Stimulated activated CD4-positive, alpha-beta T cell treated with anti-CD3 and anti-CD28 coated beads, Interleukin-15, amount 100 ng/mL, for 1 hour (primary cell): Measurements from ENCODE around the gene TMEM217.
"Not testable (repeated sequence)": the region's sequence is repeated elsewhere in the genome, so short reads cannot be mapped to it uniquely, and the experiment has no call there.

Source experiments
- DNase-seq, 2 donors: peaks; one replicate each; pipeline ENCODE4 v3.0.0-alpha.2; 2020; ENCODE audit warnings: low read depth in 1 of 2, low spot score in 1 of 2

TMEM217 gene

DNA sequence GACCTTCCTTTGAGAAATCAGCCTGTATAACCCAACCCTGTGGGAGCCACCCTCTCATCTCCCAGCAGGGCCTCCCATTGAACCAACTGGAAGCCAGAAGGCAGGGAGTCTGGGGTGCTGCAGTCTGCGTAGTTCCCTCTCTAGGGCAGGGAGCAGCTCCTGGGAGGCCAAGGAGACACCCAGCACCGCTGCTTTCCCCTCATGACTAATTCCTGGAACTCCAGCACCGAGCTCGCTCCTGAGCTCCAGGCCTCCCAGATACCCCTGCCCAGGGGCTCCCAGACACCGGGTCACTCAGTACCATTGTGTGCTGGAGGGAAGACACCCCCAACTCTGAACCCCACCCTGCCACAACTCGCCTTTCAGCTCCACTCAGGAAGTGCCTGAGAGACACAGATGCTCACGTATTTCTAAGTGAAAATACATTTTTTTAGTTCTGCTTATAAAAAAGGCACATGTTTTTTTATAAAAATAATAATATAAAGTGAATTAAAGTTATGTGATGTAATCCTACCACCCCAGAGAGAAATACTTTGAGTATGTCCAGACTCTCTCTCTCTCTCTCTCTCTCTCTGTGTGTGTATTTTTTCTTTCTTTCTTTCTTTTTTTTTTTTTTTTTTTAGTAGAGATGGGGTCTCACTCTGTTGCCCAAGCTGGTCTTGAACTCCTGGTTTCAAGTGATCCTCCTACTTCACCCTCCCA lies 70.5 kb downstream of the TMEM217 start:
- no peak for DNase-seq

DNA sequence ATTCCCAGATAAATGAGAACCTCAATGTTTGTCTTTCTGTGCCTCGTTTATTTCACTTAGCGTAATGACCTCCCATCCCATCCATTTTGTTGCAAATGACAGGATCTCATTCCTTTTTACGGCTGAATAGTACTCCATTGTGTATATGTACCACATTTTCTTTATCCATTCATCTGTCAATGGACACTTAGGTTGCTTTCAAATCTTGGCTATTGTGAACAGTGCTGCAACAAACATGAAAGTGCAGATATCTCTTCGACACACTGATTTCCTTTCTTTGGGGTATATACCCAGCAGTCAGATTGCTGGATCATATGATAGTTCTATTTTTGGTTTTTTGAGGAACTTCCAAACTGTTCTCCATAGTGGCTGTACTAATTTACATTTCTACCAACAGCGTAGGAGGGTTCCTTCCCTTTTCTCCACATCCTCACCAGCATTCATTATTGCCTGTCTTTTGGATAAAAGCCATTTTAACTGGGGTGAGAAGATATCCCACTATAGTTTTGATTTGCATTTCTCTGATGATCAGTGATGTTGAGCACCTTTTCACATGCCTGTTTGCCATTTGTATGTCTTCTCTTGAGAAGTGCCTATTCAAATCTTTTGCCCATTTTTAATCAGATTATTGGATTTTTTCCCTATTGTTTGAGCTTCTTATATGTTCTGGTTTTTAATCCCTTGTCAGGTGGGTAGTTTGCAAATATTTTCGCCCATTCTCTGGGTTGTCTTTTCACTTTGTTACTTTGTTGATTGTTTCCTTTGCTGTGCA lies 71.8 kb downstream of the TMEM217 start:
- not testable (repeated sequence) for DNase-seq

DNA sequence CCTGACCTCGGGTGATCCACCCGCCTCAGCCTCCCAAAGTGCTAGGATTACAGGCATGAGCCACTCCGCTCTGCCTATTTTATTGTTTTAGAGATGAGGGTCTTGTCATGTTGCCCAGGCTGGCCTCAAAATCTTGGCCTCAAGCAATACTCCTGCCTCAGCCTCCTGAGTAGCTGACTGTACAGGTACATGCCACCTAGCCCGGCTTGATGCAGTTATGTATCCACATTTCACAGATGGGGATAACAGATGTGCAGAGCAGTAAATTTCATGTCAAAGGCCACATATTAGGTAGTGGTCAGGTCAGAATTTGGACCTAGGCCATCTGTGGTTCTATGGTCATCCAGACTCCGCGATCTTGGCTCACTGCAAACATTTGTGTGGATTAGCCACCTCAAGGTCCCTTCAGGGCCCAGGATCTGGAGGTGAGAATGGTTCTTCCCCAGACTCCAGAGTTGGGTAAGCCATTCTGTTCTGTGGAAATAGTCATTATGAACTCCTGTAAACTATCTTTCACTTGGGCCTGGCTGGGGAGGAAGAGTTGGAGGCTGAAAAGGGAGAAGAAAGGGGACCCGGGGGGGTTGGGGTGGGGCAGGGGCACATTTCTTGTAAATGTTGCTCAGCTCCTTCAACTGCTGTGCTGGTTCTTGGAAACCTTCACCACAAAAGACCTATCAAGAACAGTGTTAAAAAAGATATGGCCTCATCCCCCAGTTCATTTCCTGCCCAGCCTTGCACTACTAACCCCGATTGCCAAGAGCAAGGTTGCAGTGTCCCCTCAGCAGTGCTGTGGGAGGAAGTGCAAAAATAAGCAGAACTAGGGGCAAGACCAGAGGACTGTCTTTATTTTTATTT lies 75.0 kb downstream of the TMEM217 start:
- DNase-seq: peak in 1 of 2 donors; percentile 36

DNA sequence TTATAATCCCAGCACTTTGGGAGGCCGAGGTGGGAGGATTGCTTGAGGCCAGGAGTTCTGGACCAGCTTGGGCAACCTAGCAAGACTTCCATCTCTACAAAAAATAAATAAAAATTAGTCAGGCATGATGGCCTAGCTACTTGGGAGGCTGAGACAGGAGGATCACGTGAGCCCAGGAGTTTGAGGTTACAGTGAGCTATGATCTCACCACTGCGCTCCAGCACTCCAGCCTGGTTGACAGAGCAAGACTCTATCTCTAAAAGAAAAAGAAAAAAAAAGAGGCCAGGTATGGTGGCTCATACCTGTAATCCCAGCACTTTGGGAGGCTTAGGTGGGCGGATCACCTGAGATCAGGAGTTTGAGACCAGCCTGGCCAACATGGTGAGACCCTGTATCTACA lies 77.3 kb downstream of the TMEM217 start:
- DNase-seq: not testable (repeated sequence)

DNA sequence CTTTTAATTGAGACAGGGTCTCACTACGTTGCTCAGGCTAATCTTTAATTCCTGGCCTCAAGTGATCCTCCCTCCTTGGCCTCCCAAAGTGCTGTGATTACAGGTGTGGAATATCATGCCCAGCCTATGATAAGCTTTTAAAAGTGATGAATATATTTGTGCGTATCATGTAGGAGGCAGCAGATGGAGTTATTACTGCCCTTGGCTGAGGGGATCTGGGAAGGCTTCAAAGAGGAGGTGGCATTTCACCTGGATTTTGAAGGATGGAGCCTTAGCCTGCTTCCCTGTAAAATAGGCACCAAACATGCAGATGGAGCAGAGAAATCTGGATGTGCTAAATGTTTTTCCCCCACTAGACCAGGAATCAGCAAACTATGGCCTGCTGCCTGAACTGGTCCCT lies 77.9 kb downstream of the TMEM217 start:
- DNase-seq: no peak

DNA sequence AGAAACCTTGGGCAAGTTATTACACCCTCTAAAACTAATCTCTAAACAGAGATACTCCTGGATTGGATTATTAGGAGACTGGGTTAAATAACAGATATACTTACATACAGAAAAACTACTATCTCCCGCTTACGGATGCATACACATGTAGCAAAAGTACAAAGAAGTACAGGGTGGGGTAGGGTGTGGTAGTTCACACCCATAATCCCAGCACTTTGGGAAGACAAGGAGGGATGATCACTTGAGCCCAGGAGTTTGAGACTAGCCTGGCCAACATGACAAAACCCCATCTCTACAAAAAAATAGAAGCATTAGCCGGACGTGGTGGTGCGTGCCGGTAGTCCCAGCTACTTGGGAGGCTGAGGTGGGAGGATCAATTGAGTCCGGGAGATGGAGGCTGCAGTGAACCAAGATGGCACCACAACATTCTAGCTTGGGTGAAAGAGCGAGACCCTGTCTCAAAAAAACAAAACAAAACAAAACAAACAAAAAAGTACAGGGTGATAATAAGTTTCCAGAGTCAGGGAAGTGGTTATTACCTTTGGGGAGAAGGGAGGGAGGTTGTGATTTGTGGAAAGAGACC lies 79.9 kb downstream of the TMEM217 start:
- DNase-seq: no peak

DNA sequence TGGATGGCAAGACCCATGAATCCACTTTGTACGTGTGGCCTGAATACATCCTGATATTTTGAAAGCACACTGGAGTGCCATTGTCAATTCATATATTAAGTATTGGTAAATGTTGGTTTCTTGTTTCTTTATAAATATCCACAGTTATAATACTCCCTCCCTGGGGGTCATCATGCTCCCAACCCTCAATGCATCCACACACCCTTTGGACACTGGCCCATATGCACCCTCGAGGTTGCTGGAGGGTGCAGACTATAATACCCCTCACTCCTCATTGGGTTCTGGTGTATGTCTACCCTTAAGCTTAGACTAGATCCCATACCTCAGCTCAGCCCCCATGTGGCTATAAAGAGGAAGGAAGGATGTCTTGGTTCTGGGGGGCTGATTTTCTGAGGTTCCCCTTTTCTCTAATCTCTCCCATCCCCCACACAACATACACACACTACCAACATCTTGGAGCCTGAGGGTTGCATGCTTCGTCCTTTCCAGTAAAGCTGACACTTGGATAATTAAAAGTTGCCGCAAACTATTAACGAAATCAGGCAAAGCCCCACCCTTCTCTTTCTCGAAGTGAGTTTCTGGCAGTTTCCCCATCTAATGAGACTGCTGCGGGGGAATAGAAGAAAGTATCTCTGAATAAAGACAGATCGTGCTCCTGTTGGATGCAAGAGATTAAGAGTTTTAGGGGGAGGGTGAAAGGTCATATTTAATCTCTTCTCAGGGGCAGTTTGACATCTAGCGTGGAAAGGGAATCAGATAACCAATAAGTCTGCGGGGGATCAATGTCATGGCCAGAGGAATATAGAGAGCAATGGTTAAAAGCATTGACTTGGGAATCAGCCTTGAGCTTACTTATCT lies 80.6 kb downstream of the TMEM217 start:
- no peak for DNase-seq

DNA sequence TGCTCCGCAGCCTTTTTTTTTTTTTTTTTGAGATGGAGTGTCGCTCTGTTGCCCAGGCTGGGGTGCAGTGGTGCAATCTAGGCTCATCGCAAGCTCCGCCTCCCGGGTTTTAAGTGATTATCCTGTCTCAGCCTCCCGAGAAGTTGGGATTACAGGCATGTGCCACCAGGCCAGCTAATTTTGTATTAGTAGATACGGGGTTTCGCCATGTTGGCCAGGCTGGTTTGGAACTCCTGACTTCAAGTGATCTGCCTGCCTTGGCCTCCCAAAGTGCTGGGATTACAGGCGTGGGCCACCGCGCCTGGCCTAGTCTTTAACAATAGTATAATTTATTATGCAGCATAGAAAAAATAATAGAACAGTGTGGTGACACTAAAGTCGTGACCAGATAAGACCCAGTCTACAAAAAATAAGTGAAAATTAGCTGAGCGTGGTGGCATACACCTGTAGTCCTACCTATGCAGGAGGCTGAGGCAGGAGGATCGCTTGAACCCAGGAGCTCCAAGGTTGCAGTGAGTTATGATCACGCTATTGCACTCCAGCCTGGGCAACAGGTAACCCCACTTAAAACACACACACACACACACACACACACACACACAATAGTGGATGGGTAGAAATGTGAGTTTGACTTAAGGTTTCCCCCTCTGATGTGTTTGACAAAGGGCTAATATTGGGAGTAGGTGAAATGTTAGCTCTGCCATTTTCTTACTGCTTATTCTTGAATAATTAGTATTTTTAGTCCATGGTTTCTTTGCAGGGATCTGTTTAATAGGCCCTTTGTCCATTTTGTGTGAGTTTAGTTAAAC lies 81.5 kb downstream of the TMEM217 start:
- DNase-seq: no peak

DNA sequence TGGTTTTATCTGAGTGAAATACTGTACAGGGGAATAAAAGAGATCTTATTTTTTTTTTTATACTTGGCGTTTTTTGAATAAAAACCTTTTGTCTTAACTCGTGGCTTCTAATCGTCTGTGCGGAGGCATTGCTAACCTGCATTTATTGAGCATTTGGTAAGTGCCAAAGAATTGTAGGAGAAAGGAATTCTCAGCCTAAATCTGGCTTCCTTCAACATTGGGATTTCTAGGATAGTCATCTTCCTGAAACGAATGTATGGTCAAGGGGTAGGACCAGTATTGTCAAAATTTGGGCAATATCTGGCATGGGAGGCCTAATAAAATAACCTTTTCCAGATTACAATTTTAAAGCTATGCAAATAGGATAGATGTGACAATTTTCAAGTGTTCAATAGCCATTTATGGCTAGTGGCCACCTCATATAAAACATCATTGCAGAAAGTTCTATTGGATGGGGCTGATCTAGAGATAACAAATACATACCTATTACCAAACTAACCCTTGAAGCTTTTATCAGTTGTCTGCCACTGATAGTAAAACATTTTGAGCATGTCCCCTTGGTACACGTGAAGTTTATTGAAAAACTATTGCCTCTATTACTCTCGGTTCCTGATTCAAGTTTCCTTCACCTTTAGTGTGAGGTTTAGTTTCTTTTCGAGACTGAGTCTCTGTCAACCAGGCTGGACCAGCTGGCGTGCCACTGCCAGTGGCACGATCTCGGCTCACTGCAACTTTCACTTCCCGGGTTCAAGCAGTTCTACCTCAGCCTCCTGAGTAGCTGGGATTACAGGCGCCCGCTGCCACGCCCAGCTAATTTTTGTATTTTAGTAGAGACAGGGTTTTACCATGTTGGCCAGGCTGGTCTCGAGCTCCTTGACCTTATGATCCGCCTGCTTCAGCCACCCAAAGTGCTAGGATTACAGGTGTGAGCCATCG lies 82.3 kb downstream of the TMEM217 start:
- DNase-seq: no peak

DNA sequence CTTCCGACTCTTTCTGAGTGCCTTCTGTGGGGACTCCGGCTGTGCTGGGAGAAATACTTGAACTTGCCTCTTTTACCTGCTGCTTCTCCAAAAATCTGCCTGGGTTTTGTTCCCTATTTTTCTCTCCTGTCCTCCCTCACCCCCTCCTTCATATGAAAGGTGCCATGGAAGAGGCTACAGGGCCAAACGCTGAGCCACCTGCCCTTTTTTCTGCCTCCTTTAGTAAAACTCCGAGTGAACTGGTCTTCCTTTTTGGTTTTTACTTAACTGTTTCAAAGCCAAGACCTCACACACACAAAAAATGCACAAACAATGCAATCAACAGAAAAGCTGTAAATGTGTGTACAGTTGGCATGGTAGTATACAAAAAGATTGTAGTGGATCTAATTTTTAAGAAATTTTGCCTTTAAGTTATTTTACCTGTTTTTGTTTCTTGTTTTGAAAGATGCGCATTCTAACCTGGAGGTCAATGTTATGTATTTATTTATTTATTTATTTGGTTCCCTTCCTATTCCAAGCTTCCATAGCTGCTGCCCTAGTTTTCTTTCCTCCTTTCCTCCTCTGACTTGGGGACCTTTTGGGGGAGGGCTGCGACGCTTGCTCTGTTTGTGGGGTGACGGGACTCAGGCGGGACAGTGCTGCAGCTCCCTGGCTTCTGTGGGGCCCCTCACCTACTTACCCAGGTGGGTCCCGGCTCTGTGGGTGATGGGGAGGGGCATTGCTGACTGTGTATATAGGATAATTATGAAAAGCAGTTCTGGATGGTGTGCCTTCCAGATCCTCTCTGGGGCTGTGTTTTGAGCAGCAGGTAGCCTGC lies 83.2 kb downstream of the TMEM217 start:
- no peak for DNase-seq

DNA sequence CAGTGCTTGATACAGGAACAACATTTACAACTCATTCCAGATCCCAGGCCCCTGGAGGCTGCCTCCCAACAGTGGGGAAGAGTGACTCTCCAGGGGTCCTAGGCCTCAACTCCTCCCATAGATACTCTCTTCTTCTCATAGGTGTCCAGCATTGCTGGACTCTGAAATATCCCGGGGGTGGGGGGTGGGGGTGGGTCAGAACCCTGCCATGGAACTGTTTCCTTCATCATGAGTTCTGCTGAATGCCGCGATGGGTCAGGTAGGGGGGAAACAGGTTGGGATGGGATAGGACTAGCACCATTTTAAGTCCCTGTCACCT lies 83.8 kb downstream of the TMEM217 start:
- no peak for DNase-seq

DNA sequence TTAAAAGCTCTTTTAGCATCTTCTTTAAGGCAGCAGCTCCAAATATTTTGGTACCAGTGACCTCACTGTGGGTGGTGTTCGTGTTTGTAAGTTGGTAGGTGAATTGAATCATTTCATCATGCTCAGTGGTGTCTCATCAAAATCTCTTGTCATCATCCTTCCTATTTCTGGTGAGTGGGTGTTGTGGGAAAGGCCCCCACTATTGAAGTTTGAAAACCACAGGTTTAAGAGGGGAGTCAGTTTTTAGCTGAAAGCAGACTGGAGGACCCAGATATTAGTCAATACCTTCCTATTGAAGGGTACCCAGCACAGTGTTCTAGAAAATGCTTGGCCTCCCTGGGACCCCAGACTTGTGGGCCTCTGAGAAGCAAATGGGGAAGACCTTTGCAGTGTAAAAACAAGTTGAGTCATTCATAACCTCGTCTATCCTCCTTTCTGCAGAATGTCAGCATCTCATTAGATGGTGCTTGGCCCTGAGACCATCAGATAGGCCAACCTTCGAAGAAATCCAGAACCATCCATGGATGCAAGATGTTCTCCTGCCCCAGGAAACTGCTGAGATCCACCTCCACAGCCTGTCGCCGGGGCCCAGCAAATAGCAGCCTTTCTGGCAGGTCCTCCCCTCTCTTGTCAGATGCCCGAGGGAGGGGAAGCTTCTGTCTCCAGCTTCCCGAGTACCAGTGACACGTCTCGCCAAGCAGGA lies 84.3 kb downstream of the TMEM217 start:
- DNase-seq: no peak

DNA sequence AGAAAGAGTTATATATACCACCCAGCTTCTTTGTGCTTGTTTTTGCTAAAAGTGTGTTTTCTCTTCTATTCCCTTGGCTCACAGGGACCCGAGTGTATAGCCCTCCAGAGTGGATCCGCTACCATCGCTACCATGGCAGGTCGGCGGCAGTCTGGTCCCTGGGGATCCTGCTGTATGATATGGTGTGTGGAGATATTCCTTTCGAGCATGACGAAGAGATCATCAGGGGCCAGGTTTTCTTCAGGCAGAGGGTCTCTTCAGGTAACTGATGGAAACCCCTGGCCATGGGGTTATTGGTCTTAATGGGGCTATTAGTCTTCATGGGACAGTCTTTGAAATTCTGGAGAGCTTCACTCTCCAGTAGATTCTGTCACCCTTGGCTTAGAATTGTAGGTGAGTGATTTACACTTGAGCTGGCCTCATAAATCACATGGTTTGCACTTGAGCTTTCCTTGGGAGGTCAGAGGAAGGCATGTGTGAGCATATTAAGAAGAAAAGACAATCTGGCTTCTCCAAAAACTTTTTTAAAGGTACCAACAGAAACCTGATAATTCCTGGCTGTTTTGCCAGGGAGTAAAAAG lies 84.9 kb downstream of the TMEM217 start:
- DNase-seq: no peak

DNA sequence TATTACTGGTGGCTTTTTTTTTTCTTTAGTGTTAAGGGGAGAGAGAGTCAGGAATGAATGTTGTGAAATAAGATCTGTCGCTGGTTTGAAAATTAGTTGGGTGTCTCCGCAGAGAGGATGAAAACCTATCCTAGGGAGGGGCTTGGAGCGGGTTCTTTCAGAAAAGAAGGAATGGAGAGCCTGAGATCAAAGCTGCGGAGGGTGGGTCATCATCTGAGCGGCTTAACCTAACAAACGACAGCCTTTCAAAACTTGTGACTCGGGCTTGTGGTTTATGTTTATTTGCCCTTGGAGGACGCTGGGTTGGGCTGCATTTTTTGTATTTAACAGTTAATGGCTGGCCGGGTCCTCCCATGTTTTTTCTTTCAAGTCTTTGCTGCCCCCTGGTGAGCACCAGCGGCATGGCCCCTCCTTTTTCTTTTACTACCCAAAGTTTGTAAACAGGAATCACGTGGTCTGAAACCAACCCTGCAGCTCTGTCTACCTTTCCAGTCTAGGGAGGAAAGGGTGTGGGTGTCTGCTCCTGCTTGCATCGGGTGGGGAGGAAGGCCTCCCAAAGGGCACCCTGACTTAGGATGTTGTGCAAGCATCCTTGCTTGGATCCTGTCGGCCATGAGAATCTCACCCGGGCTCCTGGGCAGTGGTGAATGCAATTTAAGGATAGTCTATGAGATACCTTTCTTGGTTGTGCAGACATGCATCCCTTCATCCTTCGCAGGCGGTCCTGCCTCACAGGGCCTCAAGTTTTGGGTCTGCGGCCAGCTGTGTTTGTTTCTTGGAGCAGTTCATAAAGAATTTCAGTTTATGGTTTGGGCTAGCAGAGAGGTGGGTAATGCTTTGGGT lies 85.8 kb downstream of the TMEM217 start:
- peak; percentile 71 to 84 for DNase-seq

DNA sequence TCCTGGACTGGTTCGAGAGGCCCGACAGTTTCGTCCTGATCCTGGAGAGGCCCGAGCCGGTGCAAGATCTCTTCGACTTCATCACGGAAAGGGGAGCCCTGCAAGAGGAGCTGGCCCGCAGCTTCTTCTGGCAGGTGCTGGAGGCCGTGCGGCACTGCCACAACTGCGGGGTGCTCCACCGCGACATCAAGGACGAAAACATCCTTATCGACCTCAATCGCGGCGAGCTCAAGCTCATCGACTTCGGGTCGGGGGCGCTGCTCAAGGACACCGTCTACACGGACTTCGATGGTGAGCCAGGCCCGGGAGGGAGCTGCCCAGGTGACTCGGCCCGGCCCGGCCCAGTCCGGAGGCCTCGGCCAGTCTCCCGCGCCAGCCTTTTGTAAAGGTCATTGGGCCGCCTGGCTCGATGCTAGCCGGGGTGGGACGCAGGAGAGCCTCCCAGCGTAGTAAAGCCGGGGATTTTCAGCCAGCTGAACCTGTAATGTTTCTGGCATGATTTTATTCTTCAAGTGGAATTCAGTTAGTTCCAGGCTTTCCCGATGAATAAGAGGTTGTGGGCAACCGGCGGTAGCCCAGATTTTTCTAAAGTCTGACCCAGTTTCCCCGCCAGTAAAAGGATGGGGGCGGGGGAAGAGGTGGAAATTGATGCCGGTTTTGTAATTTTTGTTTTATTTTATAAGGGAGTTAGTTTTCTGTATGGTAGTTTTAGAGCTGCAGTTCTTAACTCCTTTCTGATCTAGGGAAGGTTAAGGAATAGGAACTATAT lies 86.6 kb downstream of the TMEM217 start:
- no peak for DNase-seq
